Nucleus accumbens (tissue), 56 donors: Measurements from ENCODE around the gene TAS2R8.
"Not testable (repeated sequence)": the region's sequence is repeated elsewhere in the genome, so short reads cannot be mapped to it uniquely, and the experiment has no call there.

ENCODE experiments used
- DNase-seq, 56 donors: peaks; one replicate each; lab custom pipeline; 2025; lab: John Stamatoyannopoulos, UW

TAS2R8 gene, protein sequence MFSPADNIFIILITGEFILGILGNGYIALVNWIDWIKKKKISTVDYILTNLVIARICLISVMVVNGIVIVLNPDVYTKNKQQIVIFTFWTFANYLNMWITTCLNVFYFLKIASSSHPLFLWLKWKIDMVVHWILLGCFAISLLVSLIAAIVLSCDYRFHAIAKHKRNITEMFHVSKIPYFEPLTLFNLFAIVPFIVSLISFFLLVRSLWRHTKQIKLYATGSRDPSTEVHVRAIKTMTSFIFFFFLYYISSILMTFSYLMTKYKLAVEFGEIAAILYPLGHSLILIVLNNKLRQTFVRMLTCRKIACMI

GRCh38 chr12:10807186-10807585 is at the start of gene TAS2R8:
Gene TAS2R8 (minus strand): TSS chr12:10807286. CDS start chr12:10806980, 306 bp downstream.
- DNase-seq, result no peak

DNA sequence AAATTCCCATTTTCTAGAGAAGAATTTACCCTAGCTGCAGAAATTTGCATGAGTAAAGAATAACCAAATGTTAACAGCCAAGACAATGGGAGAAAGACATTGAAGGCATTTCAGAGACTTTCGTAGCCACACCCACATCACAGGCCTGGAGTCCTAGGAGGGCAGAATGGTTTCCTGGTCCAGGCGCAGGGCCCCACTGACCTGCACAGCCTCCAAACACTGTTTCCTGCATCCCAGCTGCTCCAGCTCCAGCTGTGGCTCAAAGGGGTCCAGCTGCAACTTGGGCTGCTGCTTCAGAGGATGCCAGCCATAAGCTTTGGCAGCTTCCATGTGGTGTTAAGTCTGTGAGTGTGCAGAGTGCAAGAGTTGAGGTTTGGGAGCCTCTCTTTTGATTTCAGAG is 48.7 kb upstream of the TAS2R8 start:
- no peak for DNase-seq

DNA sequence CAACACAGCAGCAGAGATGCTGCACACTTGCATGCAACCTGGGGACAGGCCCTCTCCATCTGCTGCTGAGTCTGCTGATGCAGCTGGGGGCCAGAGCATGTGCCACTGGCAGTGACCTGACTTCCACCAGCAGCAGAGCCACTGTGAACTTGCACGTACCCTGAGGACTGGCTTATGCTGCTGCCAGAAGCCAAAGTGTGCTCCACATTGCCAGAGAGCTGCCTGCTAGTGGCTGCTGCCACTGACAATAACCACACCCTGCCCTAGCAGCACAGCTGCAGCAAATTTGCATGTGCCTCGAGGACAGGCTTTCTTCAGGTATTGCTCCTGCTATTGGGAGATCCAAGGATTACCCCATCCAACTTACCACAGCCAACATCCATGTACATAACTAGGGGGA is 46.7 kb upstream of the TAS2R8 start:
- no peak for DNase-seq

GRCh38 chr12:10851243-10851858 is 44.3 kb upstream of the TAS2R8 start:
- DNase-seq, result no peak

- no peak for DNase-seq
Measured at GRCh38 chr12:10849425-10849878, 42.4 kb upstream of the TAS2R8 start, which contains the start of gene PRR4. Gene PRR4 (minus strand): TSS chr12:10849475. CDS start chr12:10849437, 38 bp downstream.

DNA sequence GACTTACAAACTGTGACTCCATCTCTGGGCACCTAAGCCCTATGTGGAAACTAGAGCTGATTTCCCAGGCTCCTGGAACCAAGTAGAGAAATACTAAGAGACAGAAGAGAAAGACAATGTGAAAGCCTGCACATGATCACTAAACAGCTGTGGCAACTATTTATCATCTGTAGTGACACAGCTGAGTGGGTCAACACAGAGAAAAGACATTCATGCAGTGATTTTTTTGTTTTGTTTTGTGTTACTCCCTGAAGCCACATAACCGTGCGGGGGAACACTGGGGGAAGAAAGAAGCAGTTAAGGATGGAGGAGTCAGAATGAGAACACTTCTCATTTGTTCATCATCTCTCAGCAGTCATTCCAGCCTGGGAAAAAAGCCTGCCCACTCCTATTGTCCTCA is 40.7 kb upstream of the TAS2R8 start:
- DNase-seq, result no peak

- no peak for DNase-seq
Measured at GRCh38 chr12:10842862-10843261, 35.8 kb upstream of the TAS2R8 start.

DNA sequence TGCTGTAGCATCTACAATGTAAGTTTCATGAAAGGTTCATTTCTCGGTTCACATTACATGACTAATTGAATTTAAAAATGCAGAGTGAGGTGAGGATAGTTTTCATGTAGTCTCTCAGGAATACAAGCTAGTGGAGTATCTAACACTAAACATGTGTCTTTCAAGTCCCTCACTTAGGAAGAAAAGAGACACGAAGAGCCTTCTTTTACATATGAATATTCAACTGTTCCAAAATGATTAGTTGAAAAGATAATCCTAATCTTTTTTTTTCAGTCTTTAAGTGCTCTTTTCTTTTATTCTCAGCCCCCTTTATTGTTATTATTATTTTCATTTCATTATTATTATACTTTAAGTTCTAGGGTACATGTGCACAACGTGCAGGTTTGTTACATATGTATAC is 31.4 kb upstream of the TAS2R8 start:
- DNase-seq, result no peak

DNA sequence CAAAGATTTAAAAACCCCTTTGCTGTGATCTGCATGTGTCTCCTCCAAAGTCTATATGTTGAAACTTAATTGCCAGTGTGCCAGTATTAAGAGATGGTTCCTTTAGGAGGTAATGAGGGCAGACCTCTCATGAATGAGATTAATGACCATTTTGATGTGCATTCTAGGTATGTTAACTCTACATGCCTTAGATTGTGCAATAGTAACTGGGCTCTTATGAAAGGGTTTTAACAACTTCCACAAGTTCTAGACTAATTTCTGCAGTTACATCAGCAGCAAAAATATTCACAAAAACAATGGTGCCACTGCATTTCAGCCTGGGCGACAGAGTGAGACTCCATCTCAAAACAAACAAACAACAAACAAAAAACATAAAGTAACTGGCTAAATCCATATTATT is 22.9 kb upstream of the TAS2R8 start:
- DNase-seq, result no peak

DNA sequence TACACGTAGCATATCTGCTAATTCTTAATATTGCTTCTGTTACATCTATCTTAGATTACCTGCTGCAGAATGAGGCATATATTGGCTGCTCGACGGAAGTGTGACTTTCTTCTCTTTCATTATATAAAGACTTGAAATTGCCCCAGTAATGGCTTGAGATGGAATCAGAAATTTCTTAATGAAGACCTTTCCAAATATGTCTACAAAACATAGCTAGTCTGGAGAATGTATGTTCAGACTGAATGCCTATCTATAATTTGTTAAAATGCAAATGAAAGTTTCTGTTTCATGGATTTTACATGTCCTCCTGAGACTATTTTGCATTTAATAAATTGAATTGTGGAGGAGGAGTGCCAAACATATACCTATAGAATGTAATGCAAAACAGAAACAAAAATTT is 19.2 kb upstream of the TAS2R8 start, which contains the start of gene TAS2R10:
TAS2R10 (minus strand) TSS at position 101 of the 400 bp plus-strand sequence; CDS start at position 12, 89 bp downstream.
- DNase-seq, result no peak

- no peak for DNase-seq
Measured at GRCh38 chr12:10824957-10825356, 17.9 kb upstream of the TAS2R8 start.

DNA sequence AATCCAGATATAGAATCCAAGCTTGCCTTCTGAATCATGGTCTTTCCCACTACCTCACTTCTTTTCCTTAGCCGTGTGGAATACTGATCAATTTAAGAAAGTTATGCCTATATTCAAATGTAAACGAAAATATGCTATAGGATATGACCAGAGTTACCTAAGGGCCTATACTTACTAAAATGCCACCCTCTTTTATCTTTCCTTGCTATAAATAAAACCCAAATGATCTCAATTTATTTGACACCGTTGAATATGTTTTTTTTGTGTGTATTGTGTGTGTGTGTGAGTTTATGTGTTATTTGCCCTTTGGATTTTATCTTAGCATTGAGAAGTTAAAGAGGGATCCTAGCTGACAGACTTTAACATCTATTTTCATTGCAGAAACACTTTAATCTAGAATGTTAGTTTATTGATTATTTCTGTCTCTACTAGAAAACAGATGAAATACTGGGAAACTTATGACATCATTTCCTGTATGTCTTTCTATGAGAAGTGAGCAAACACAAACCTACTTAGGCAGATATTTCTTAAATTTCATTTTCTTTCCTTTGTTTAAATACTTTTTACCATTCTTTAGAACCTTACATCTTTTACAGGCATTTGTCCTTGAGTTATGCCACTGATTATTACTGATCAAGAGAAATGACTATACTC is 4.9 kb upstream of the TAS2R8 start:
- no peak for DNase-seq

GRCh38 chr12:10810068-10810467 is 3.0 kb upstream of the TAS2R8 start, which contains the start of gene TAS2R9:
Gene TAS2R9 (minus strand): TSS chr12:10810168. CDS start chr12:10810075, 93 bp downstream.
- no peak for DNase-seq

DNA sequence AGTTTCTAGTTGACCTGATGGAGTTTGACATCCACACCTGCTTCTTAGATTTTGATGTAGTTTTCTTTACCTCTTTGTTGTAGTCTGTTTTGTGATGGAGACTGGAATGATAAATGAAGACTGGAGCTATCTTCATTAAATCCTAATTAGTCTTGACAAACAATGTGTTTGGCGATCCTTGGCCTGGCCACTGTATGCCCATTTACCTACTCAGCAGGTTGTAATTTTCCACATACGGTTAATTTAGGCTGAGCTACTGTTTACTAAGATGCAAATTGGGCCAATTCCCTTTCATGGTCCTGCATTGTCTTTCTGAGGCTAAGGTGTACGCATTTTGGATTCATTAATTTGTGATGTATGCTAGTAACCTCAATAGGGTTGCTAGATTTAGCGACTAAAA is 4.5 kb downstream of the TAS2R8 start, which contains the start of gene TAS2R7:
TAS2R7 (minus strand) TSS at position 41 of the 400 bp plus-strand sequence. CDS start 57 bp downstream, outside the sequence.
- DNase-seq, result no peak

- no peak for DNase-seq
Measured at GRCh38 chr12:10801741-10802140, 5.3 kb downstream of the TAS2R8 start.

DNA sequence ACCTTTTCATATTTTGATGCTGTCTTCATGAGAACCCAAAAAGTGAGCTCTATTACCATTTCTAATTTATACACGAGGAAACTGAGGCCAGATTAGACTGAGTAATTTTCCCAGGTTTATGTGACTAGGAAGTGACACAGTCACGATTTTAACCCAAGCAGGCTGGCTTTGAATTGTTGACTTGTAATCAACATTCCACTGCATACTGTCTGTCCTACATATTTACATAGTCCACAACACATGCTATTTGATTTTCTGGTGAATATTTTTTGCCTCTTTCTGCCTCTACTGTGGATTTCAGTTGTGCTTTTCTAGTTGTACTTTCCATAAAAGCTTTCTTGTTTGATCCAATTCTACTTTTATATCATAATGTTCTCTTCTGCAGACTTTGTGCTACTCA is 12.9 kb downstream of the TAS2R8 start:
- DNase-seq, result no peak

DNA sequence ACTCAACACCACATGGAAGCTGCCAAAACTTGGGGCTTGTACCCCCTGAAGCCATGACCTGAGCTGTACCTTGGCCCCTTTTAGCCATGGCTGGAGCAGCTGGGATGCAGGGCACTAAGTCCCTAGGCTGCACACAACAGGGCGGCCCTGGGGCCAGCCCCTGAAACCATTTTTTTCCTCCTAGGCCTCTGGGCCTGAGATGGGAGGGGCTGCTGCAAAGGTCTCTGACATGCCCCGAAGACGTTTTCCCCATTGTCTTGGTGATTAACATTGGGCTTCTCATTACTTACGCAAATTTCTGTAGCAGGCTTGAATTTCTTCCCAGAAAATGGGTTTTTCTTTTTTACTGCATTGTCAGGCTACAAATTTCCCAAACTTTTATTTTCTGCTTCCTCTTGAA is 15.3 kb downstream of the TAS2R8 start:
- DNase-seq, result not testable (repeated sequence)

DNA sequence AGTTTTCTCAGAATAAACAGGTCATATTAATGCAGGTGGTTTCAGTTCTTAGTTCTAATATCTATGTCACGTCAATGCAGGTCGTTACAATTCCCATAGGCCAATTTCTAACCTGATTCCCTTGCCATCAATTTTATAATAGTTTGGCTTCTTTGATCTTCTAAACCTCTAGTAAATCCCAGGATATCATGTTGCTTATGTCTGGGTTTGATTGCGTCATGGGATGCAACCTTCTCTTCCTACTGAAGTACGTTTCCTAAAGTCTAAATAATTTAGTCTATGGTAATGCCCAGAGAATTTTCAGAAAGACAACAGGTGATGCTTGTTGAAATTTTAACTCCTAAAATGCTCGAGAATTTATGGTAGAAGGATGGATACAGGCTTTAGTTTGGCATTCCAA is 23.8 kb downstream of the TAS2R8 start:
- no peak for DNase-seq

DNA sequence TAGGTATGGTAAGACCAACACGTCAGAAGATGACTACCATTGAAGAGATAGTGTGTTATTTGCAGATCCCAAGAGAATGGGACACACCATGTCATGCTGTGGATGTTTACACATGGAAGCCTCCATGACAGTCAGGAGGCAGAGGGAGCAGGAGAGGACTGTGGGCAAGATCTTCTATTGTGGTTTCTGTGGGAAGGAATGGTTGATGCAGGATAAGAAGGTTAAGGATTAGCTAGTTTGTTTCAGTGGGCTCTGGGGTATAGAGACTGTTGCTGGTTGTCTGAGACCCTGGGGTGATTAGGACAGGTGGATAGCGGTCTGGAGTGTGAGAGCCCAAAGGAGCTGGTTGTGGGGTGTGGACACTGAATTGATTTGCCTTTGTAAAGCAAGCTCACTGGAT is 28.0 kb downstream of the TAS2R8 start:
- no peak for DNase-seq

DNA sequence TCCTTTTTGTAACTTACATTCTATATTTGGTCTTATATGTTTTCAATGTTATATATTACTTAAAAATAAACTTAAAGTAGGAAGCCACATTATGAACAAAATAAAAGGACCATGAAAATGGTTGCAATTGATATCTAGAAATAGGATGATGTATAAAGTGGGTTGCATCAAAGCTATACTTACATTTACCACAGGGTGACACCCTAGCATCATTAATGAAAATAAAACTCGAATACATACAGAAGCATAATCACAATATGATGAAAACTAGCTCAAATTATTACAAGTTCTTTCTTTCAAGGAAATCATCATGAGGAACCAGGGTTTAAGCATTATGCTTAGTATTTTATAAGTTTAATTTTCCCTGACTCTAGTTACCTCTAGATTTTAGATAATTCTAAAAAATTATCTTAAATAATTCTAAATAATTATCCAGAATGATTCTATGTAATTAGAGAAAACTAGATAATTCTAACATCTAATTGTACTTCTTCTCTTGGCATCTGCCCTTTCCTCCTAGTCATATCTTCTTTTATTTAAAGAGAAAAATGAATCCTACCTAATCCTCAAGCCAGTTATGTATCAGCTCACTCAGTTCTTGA is 35.9 kb downstream of the TAS2R8 start:
- DNase-seq, result no peak

GRCh38 chr12:10759657-10760056 is 47.4 kb downstream of the TAS2R8 start:
- DNase-seq, result no peak
